ENCODE data around the gene LTA4H.

LTA4H gene

GRCh38 chr12:96064966-96065365 is 29.6 kb upstream of the LTA4H start:
- no peak for TF ChIP-seq CTCF (IDR thresholded peaks at IDR 0.05; ENCODE audit: control insufficient read depth, insufficient read depth, low read depth, low read length, missing control alignments)
- H3K4me3 ChIP-seq (ENCODE audit: control insufficient read depth, low read depth, low read length) = no peak overlapping the region
- no peak for DNase-seq (ENCODE audit: low read depth)

GRCh38 chr12:96064271-96064670 is 28.9 kb upstream of the LTA4H start:
- H3K4me3 ChIP-seq (ENCODE audit: control insufficient read depth, low read depth, low read length) = no peak overlapping the region
- DNase-seq (ENCODE audit: low read depth) = no peak
- TF ChIP-seq CTCF (IDR thresholded peaks at IDR 0.05; ENCODE audit: control insufficient read depth, insufficient read depth, low read depth, low read length, missing control alignments) = no peak

DNA sequence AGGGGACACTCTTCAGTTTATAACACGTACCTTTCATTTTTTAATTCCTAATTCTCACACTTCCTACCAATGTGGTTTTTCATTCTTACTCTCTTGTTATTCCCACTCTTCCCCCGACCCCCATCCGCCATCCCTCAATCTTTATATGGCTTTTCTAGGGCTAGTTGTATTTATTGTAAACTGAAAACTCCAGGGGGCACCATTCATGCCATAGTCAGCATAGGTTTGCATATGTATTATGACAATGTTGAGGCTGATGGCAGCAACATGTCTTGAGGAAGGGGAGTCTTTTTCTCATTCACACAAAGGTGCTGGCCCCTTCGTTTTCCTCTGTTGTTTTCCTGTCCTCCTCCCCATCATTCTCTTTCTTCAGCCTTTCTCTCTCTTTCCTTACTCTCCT is 27.7 kb upstream of the LTA4H start:
- TF ChIP-seq CTCF (IDR thresholded peaks at IDR 0.05; ENCODE audit: control insufficient read depth, insufficient read depth, low read depth, low read length, missing control alignments) = peak; percentile 10
- DNase-seq (ENCODE audit: low read depth) = no peak
- no peak overlapping the region for H3K4me3 ChIP-seq (ENCODE audit: control insufficient read depth, low read depth, low read length)

- peak; percentile 63 for DNase-seq (ENCODE audit: low read depth)
- TF ChIP-seq CTCF (IDR thresholded peaks at IDR 0.05; ENCODE audit: control insufficient read depth, insufficient read depth, low read depth, low read length, missing control alignments) = peak; percentile 79
- no peak overlapping the region for H3K4me3 ChIP-seq (ENCODE audit: control insufficient read depth, low read depth, low read length)
Observed at GRCh38 chr12:96061864-96062453, 26.6 kb upstream of the LTA4H start.

- no peak overlapping the region for H3K4me3 ChIP-seq (ENCODE audit: control insufficient read depth, low read depth, low read length)
- TF ChIP-seq CTCF (IDR thresholded peaks at IDR 0.05; ENCODE audit: control insufficient read depth, insufficient read depth, low read depth, low read length, missing control alignments) = no peak
- DNase-seq (ENCODE audit: low read depth) = no peak
Observed at GRCh38 chr12:96061323-96061722, 25.9 kb upstream of the LTA4H start.

- H3K4me3 ChIP-seq (ENCODE audit: control insufficient read depth, low read depth, low read length) = no peak overlapping the region
- no peak for DNase-seq (ENCODE audit: low read depth)
- TF ChIP-seq CTCF (IDR thresholded peaks at IDR 0.05; ENCODE audit: control insufficient read depth, insufficient read depth, low read depth, low read length, missing control alignments) = no peak
Observed at GRCh38 chr12:96060041-96060440, 24.7 kb upstream of the LTA4H start.

Measured in AG09309 (cell line).